Peyer's patch (tissue), 4 donors: ENCODE measurements around the gene PIK3R3.

Experiments
- POLR2A ChIP-seq, 2 donors: fragments of 450-650 bp; IDR thresholded peaks; one replicate each; pipeline ENCODE4 v1.5.1; 2017; ENCODE audit warnings: antibody characterized with exemption in 2 of 2, mild to moderate bottlenecking in 2 of 2, moderate library complexity in 2 of 2
- TF ChIP-seq, protein P1 (sequence below), 6 experiments: fragments of 450-650 bp in 4 of 6; fragments of 200-600 bp in 2 of 6; sonication (generic) in 1 of 6; IDR thresholded peaks; one replicate each; pipeline ENCODE4 v1.5.1; 2017 to 2019; ENCODE audit warnings: antibody characterized with exemption in 6 of 6, mild to moderate bottlenecking in 3 of 6, moderate library complexity in 1 of 6

GRCh38 chr1:46013581-46013980, 118.8 kb downstream of the PIK3R3 start:
- TF ChIP-seq, protein P1, sequence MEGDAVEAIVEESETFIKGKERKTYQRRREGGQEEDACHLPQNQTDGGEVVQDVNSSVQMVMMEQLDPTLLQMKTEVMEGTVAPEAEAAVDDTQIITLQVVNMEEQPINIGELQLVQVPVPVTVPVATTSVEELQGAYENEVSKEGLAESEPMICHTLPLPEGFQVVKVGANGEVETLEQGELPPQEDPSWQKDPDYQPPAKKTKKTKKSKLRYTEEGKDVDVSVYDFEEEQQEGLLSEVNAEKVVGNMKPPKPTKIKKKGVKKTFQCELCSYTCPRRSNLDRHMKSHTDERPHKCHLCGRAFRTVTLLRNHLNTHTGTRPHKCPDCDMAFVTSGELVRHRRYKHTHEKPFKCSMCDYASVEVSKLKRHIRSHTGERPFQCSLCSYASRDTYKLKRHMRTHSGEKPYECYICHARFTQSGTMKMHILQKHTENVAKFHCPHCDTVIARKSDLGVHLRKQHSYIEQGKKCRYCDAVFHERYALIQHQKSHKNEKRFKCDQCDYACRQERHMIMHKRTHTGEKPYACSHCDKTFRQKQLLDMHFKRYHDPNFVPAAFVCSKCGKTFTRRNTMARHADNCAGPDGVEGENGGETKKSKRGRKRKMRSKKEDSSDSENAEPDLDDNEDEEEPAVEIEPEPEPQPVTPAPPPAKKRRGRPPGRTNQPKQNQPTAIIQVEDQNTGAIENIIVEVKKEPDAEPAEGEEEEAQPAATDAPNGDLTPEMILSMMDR (IDR thresholded peaks at IDR 0.05) = no peak
- TF ChIP-seq POLR2A (IDR thresholded peaks at IDR 0.05) = no peak
